Suprapubic skin (tissue), 4 donors: ENCODE measurements around the gene IER2. TPM values are rescaled to one million over a fixed set of nuclear protein-coding genes. Genes with fewer than 3 reads are reported as not detected.
"Not testable (repeated sequence)": the region's sequence is repeated elsewhere in the genome, so short reads cannot be mapped to it uniquely, and the experiment has no call there.

Experiments used
- DNase-seq, 2 donors: peaks; one replicate each; pipeline ENCODE4 v3.0.0-alpha.2; 2019; ENCODE audit warnings: low spot score in 2 of 2
- H3K27ac ChIP-seq: fragments of 200-600 bp; sonication (generic); one replicate; pipeline ENCODE4 v1.5.1; 2019
- H3K27me3 ChIP-seq: fragments of 200-600 bp; sonication (generic); one replicate; pipeline ENCODE4 v1.5.1; 2019
- H3K36me3 ChIP-seq: fragments of 200-600 bp; sonication (generic); one replicate; pipeline ENCODE4 v1.5.1; 2019
- H3K4me1 ChIP-seq: fragments of 200-600 bp; sonication (generic); one replicate; pipeline ENCODE4 v1.5.1; 2019
- H3K4me3 ChIP-seq: fragments of 200-600 bp; sonication (generic); one replicate; pipeline ENCODE4 v1.5.1; 2019; ENCODE audit warnings: mild to moderate bottlenecking
- H3K9me3 ChIP-seq: fragments of 200-600 bp; sonication (generic); one replicate; pipeline ENCODE4 v1.5.1; 2019
- EP300 ChIP-seq: sonication (generic); formaldehyde crosslinking; IDR thresholded peaks from one replicate; pipeline ENCODE4 v1.6.1; 2017; ENCODE audit warnings: antibody characterized with exemption
- POLR2A ChIP-seq, 2 donors: fragments of 450-650 bp; IDR thresholded peaks; one replicate each; pipeline ENCODE4 v1.6.1; 2017; ENCODE audit warnings: antibody characterized with exemption in 2 of 2, mild to moderate bottlenecking in 2 of 2, moderate library complexity in 2 of 2
- POLR2AphosphoS5 ChIP-seq, 3 donors: sonication (generic); formaldehyde crosslinking; IDR thresholded peaks; one replicate each; pipeline ENCODE4 v1.6.1; 2017; ENCODE audit warnings: antibody characterized with exemption in 3 of 3
- WGBS: methylation state at CpG from one replicate; pipeline ENCODE4 v1.1.5; 2018; 5-methylcytosine and 5-hydroxymethylcytosine counted together
- total RNA-seq, 4 donors: library from RNA; depleted of rRNA; stranded (reverse); fragments of >200 nt; gene quantifications; one replicate each; pipeline ENCODE4 v1.1.0, GENCODE V29; 2016
- TF ChIP-seq, protein P1 (sequence below), 2 donors: fragments of 200-600 bp in 1 of 2; fragments of 450-650 bp in 1 of 2; sonication (generic) in 1 of 2; IDR thresholded peaks; one replicate each; pipeline ENCODE4 v1.5.1; 2016 to 2019; ENCODE audit warnings: antibody characterized with exemption in 2 of 2, mild to moderate bottlenecking in 1 of 2, moderate library complexity in 1 of 2

IER2 gene
- total RNA-seq, 4 donors from 2014 or later, result 154 to 377 (median 214) TPM

DNA sequence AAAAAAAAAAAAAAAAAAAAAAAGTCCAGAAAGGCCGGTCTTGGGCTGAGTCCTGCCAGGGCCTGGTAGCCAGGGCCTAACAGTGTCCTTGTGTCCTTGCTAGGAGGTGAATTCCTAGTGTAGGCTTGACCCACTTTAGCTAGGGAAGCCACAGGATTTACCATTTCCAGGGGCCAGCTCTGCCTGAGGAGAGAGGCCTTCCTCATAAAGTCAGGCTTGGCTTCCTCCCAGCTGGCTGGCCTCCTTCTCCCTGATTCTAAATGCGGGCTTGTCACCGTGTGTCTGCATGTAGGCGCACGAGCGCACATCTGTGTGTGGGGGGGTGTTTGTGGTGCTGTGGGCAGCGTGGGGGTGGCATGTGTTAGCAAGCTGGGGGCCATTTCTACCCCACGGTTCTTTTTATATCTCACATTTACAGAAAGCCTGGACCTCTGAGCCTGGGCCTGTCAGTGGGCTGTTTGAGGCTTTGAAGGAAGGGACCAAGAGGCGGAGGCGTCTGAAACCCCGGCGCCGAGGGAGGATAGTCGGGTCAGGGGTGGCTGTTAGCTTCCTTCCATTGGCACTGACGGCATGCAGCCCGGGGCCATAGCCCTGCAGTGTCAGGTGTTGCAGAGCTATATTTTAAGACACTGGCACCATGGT is 31.7 kb downstream of the IER2 start:
- Histone ChIP-seq H3K4me1 (peaks cover 12% of the 10 kb centered on the region), H3K27ac (peak overlapping the region; percentile 29), H3K36me3 (no peaks in the 10 kb centered on the region), H3K27me3 (no peaks in the 10 kb centered on the region), H3K4me3 (no peak overlapping the region), H3K9me3 (no peaks in the 10 kb centered on the region)
- DNase-seq, result no peak
- 17% methylated on average over 9 of the region's 16 CpGs for WGBS
- TF ChIP-seq EP300, result no peak
- TF ChIP-seq, protein P1, sequence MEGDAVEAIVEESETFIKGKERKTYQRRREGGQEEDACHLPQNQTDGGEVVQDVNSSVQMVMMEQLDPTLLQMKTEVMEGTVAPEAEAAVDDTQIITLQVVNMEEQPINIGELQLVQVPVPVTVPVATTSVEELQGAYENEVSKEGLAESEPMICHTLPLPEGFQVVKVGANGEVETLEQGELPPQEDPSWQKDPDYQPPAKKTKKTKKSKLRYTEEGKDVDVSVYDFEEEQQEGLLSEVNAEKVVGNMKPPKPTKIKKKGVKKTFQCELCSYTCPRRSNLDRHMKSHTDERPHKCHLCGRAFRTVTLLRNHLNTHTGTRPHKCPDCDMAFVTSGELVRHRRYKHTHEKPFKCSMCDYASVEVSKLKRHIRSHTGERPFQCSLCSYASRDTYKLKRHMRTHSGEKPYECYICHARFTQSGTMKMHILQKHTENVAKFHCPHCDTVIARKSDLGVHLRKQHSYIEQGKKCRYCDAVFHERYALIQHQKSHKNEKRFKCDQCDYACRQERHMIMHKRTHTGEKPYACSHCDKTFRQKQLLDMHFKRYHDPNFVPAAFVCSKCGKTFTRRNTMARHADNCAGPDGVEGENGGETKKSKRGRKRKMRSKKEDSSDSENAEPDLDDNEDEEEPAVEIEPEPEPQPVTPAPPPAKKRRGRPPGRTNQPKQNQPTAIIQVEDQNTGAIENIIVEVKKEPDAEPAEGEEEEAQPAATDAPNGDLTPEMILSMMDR (IDR thresholded peaks at IDR 0.05), result no peak
- TF ChIP-seq POLR2AphosphoS5 (IDR thresholded peaks at IDR 0.05), result no peak
- no peak for TF ChIP-seq POLR2A (IDR thresholded peaks at IDR 0.05)

DNA sequence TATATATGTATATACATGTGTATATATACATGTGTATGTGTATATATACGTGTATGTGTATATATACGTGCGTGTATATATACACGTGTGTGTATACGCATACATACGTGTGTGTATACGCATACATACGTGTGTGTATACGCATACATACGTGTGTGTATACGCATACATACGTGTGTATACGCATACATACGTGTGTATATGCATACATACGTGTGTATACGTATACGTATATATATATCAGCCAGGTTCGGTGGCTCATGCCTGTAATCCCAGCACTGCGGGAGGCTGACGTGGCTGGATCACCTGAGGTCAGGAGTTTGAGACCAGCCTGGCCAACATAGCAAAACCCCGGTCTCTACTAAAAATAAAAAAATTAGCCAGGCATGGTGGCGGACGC is 34.7 kb downstream of the IER2 start:
- WGBS, result 85% methylated on average over 23 of the region's 23 CpGs

DNA sequence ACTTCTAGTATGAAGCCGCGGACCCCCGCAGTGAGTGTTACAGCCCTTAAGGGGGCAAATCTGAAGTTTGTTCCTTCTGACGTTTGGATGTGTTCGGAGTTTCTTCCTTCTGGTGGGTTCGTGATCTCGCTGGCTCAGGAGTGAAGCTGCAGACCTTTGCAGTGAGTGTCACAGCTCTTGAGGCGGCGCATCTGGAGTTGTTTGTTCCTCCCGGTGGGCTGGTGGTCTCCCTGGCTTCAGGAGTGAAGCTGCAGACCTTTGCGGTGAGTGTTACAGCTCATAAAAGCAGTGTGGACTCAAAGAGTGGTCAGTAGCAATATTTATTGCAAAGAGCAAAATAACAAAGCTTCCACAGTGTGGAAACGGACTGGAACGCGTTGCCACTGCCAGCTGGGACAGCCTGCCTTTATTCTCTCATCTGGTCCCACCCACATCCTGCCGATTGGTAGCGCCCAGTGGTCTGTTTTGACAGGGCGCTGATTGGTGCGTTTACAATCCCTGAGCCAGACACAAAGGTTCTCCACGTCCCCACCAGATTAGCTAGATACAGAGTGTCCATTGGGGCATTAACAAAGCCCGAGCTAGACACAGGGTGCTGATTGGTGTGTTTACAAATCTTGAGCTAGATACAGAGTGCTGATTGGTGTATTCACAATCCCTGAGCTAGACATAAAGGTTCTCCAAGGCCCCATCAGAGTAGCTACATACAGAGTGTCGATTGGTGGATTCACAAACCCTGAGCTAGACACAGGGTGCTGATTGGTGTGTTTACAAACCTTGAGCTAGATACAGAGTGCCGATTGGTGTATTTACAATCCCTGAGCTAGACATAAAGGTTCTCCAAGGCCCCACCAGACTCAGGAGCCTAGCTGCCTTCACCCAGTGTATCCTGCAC is 35.8 kb downstream of the IER2 start:
- H3K27me3 ChIP-seq, H3K9me3 ChIP-seq, H3K27ac ChIP-seq, H3K4me3 ChIP-seq, H3K36me3 ChIP-seq, DNase-seq: not testable (repeated sequence)
- WGBS, result 82% methylated on average over 22 of the region's 22 CpGs
- H3K4me1 ChIP-seq, result peaks cover 12% of the 10 kb centered on the region

More for the DNA sequence above, 34.7 kb downstream of the IER2 start:
- peaks cover 12% of the 10 kb centered on the region for H3K4me1 ChIP-seq
- not testable (repeated sequence) for H3K36me3 ChIP-seq, H3K27me3 ChIP-seq, H3K4me3 ChIP-seq, H3K27ac ChIP-seq, H3K9me3 ChIP-seq, DNase-seq

DNA sequence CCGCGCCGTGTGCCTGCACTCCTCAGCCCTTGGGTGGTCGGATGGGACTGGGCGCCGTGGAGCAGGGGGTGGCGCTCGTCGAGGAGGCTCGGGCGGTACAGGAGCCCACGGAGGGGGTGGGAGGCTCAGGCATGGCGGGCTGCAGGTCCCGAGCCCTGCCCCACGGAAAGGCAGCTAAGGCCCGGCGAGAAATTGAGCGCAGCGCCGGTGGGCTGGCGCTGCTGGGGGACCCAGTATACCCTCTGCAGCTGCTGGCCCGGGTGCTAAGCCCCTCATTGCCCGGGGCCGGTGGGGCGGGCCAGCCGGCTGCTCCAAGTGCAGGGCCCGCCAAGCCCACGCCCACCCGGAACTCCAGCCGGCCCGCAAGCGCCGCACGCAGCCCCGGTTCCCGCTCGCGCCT is 36.5 kb downstream of the IER2 start:
- 93% methylated on average over 9 of the region's 38 CpGs for WGBS
- H3K36me3 ChIP-seq, H3K27me3 ChIP-seq, H3K9me3 ChIP-seq, H3K27ac ChIP-seq, H3K4me3 ChIP-seq, DNase-seq: not testable (repeated sequence)
- peaks cover 12% of the 10 kb centered on the region for H3K4me1 ChIP-seq

DNA sequence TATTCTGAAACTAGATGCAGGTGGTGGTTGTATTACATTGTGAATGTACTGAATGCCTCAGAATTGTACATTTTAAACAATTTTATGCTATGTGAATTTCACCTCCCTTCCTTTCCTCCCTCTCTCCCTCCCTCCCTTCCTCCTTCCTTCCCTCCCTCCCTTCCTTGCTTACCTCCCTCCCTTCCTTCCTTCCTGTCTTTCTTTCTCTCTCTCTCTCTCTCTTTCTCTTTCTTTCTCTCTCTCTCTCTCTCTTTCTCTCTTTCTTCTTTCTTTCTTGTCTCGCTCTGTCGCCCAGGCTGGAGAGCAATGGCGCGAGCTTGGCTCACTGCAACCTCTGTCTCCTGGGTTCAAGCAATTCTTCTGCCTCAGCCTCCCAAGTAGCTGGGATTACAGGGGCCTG is 37.2 kb downstream of the IER2 start:
- no peaks in the 10 kb centered on the region for H3K9me3 ChIP-seq
- H3K27me3 ChIP-seq, result no peaks in the 10 kb centered on the region
- H3K27ac ChIP-seq, result no peak overlapping the region
- no peaks in the 10 kb centered on the region for H3K36me3 ChIP-seq
- DNase-seq, result no peak
- no peak overlapping the region for H3K4me3 ChIP-seq
- H3K4me1 ChIP-seq, result peaks cover 5% of the 10 kb centered on the region
- TF ChIP-seq POLR2A (IDR thresholded peaks at IDR 0.05) (no peak), POLR2AphosphoS5 (IDR thresholded peaks at IDR 0.05) (no peak), EP300 (no peak)
- TF ChIP-seq, protein P1 (IDR thresholded peaks at IDR 0.05), result no peak
- WGBS, result 91% methylated on average over 4 of the region's 4 CpGs

DNA sequence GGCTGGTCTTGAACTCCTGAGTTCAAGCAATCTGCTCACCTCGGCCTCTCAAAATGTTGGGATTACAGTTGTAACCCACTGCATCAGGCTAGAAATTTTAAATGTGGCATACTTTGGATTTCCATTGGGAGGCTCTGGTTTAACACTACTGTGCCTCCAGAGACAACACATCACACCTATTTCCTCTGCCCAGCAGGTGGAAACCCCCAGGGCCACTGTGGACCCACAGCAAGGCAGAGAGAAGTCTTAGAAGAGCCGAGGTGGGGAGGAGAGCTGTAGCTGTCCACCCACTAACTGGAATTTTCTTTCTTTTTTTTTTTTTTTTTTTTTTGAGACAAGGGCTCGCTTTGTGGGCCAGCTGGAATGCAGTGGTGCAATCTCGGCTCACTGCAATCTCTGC is 39.4 kb downstream of the IER2 start:
- Histone ChIP-seq H3K27me3 (no peaks in the 10 kb centered on the region), H3K4me3 (no peak overlapping the region), H3K36me3 (no peaks in the 10 kb centered on the region), H3K27ac (no peak overlapping the region), H3K4me1 (peaks cover 5% of the 10 kb centered on the region), H3K9me3 (no peaks in the 10 kb centered on the region)
- TF ChIP-seq POLR2A (IDR thresholded peaks at IDR 0.05), result no peak
- TF ChIP-seq POLR2AphosphoS5 (IDR thresholded peaks at IDR 0.05), result no peak
- TF ChIP-seq, protein P1 (IDR thresholded peaks at IDR 0.05), result no peak
- no peak for TF ChIP-seq EP300
- WGBS, result 79% methylated on average over 4 of the region's 4 CpGs
- no peak for DNase-seq
